Measurements from ENCODE around the gene MANBA. TPM values are rescaled to one million over a fixed set of nuclear protein-coding genes. Genes with fewer than 3 reads are reported as not detected.

Gene MANBA
- total RNA-seq, 1 experiment from 2014 or later = 21.4 TPM

GRCh38 chr4:102713096-102713495, 47.7 kb downstream of the MANBA start:
- peak overlapping the region in 1 of 3 experiments; percentile 22; a peak in 1 of 7 replicates for H3K27ac Mint-ChIP-seq
- no peaks in the 10 kb centered on the region for H3K79me1 ChIP-seq (ENCODE audit: insufficient read depth, low read depth, low read length, poor library complexity, severe bottlenecking)

More at GRCh38 chr4:102713096-102713495, 47.7 kb downstream of the MANBA start:
- H3K14ac ChIP-seq (ENCODE audit: insufficient read depth, low read length) = no peak overlapping the region
- WGBS (ENCODE audit: extremely low coverage, insufficient read length, low lambda C conversion rate) = no CpG with 5 or more reads among the region's 3 CpGs
- H3K23me2 ChIP-seq (ENCODE audit: insufficient read length, low read depth, low read length, poor library complexity, severe bottlenecking) = no peaks in the 10 kb centered on the region
- H2BK120ac ChIP-seq (ENCODE audit: low read depth, low read length, poor library complexity, severe bottlenecking) = no peak overlapping the region
- H3K79me2 ChIP-seq (ENCODE audit: insufficient read depth, low read length) = no peaks in the 10 kb centered on the region
- no peak overlapping the region for H2BK15ac ChIP-seq (ENCODE audit: low read depth, low read length)
- no peak overlapping the region for H3K4me3 Mint-ChIP-seq
- no peak overlapping the region for H3K23ac ChIP-seq (ENCODE audit: insufficient read length, low read depth, low read length)
- no peaks in the 10 kb centered on the region for H3K4me1 ChIP-seq (ENCODE audit: insufficient read depth, low read length)
- H3K36me3 Mint-ChIP-seq (ENCODE audit: insufficient read depth in 1 of 3, low read depth in 3 of 3) = peaks cover under 1 to 5% (median 4%) of the 10 kb centered on the region in 3 experiments; a peak in 4 of 7 replicates
- H3T11ph ChIP-seq (ENCODE audit: low read length) = no peak overlapping the region
- no peaks in the 10 kb centered on the region for H3K4me1 Mint-ChIP-seq
- H4K8ac ChIP-seq (replicated peaks; ENCODE audit: insufficient read length, low read depth, low read length) = no peak overlapping the region
- no peak overlapping the region for H2BK12ac ChIP-seq (ENCODE audit: insufficient read length, low read depth, low read length)
- no peak overlapping the region for H3K9ac ChIP-seq (ENCODE audit: extremely low read depth, insufficient read length, low read length)
- no peaks in the 10 kb centered on the region for H3K27me3 Mint-ChIP-seq (ENCODE audit: low read depth)
- H3K27ac ChIP-seq (ENCODE audit: insufficient read length, low read depth, low read length) = no peak overlapping the region
- no peak overlapping the region for H2BK20ac ChIP-seq (ENCODE audit: low read depth, low read length, poor library complexity, severe bottlenecking)
- no peaks in the 10 kb centered on the region for H4K20me1 ChIP-seq (ENCODE audit: control insufficient read depth, insufficient read depth, insufficient read length)
- no peak overlapping the region for H3K4me2 ChIP-seq (ENCODE audit: insufficient read depth, insufficient read length, low read length)
- H3K9me3 Mint-ChIP-seq = no peaks in the 10 kb centered on the region
- no peak overlapping the region for H3K56ac ChIP-seq (ENCODE audit: insufficient read length, low read depth, low read length)
- H2AK5ac ChIP-seq (ENCODE audit: insufficient read length, low read length) = no peak overlapping the region
- DNase-seq = no peak
- no peaks in the 10 kb centered on the region for H3K9me3 ChIP-seq (ENCODE audit: control insufficient read depth, low read depth, low read length)
- H3K27me3 ChIP-seq (ENCODE audit: insufficient read depth, low read length) = no peaks in the 10 kb centered on the region
- no peak overlapping the region for H3K18ac ChIP-seq (ENCODE audit: insufficient read length, low read depth, low read length)
- no peak overlapping the region for H4K91ac ChIP-seq (ENCODE audit: insufficient read length, low read depth, low read length)
- no peak overlapping the region for H2AFZ ChIP-seq (ENCODE audit: low read length)
- TF ChIP-seq, protein P1, sequence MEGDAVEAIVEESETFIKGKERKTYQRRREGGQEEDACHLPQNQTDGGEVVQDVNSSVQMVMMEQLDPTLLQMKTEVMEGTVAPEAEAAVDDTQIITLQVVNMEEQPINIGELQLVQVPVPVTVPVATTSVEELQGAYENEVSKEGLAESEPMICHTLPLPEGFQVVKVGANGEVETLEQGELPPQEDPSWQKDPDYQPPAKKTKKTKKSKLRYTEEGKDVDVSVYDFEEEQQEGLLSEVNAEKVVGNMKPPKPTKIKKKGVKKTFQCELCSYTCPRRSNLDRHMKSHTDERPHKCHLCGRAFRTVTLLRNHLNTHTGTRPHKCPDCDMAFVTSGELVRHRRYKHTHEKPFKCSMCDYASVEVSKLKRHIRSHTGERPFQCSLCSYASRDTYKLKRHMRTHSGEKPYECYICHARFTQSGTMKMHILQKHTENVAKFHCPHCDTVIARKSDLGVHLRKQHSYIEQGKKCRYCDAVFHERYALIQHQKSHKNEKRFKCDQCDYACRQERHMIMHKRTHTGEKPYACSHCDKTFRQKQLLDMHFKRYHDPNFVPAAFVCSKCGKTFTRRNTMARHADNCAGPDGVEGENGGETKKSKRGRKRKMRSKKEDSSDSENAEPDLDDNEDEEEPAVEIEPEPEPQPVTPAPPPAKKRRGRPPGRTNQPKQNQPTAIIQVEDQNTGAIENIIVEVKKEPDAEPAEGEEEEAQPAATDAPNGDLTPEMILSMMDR (conservative IDR thresholded peaks at IDR 0.05) = no peak
- no peak overlapping the region for H4K5ac ChIP-seq (ENCODE audit: insufficient read length, low read depth, low read length)
- H2BK5ac ChIP-seq (ENCODE audit: insufficient read length, low read length) = no peak overlapping the region
- no peak overlapping the region for H3K4ac ChIP-seq (ENCODE audit: low read depth, low read length)
